Loucy (cell line): ENCODE measurements around the gene DCPS.

Source experiments
- CTCF ChIP-seq: fragments of 200-600 bp; sonication (generic); conservative IDR thresholded peaks from 2 replicates; pipeline ENCODE4 v1.5.1; 2014; ENCODE audit warnings: mild to moderate bottlenecking, antibody characterized with exemption, low read length
- EZH2phosphoT487 ChIP-seq: fragments of 200-600 bp; IDR thresholded peaks from 2 replicates; pipeline ENCODE4 v1.6.1; 2018; ENCODE audit warnings: antibody characterized with exemption, mild to moderate bottlenecking, moderate library complexity, borderline replicate concordance

- no peak for TF ChIP-seq CTCF
- no peak for TF ChIP-seq EZH2phosphoT487
Measured at GRCh38 chr11:126333142-126333541, 29.3 kb downstream of the DCPS start.
